ENCODE measurements around the gene CUL5.
A peak's percentile ranks its signal among the peaks of the same experiment; 100 is the strongest.

The CUL5 gene

GRCh38 chr11:108035690-108036089 is 27.0 kb downstream of the CUL5 start:
- TF ChIP-seq CTCF (conservative IDR thresholded peaks at IDR 0.05; ENCODE audit: low read depth, low read length) = no peak
- peak; percentile 23 for DNase-seq (ENCODE audit: low read depth)
- no peak overlapping the region for H3K4me3 ChIP-seq (ENCODE audit: low read depth, low read length)

- TF ChIP-seq CTCF (conservative IDR thresholded peaks at IDR 0.05; ENCODE audit: low read depth, low read length) = no peak
- no peak overlapping the region for H3K4me3 ChIP-seq (ENCODE audit: low read depth, low read length)
- no peak for DNase-seq (ENCODE audit: low read depth)
Measured at GRCh38 chr11:108037211-108037610, 28.5 kb downstream of the CUL5 start.

DNA sequence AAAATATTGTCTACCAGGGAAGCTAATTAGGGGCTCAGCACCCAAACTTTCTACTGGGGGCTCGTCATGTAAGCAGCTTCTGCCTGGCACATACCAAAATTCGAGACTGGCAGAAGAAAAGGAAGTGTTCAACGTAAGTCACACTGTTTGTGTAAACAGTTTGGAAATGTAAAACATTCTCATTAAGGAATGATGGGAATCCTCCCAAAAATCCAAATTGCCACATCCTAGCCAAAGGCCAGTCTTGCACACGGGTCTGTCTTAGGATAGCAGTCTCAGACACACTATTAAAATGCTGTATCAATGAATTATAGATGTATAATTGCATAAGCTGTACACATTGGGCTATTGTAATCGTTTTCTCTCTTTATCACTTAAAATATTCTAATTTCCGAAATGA is 28.9 kb downstream of the CUL5 start:
- H3K4me3 ChIP-seq (ENCODE audit: low read depth, low read length) = no peak overlapping the region
- no peak for TF ChIP-seq CTCF (conservative IDR thresholded peaks at IDR 0.05; ENCODE audit: low read depth, low read length)
- peak; percentile 12 for DNase-seq (ENCODE audit: low read depth)

DNA sequence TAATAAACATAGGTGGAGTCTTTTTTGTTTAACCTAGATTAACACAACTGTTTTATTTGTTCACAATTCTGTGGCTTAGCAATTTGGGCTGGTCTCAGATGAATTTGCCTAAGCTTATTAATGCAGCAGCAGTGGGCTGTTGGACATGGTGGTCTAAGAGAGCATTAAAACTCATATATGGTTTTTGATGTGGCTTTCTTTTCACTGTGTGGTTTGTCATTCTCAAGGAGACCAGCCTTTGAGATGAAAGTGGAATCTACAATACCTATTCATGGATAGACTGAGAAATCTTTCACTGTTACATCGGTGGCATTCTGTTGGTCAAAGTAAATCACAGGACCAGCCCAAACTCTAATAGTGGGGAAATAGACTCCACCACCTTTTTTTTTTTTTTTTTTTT is 39.6 kb downstream of the CUL5 start:
- no peak for DNase-seq (ENCODE audit: low read depth)
- H3K4me3 ChIP-seq (ENCODE audit: low read depth, low read length) = no peak overlapping the region
- TF ChIP-seq CTCF (conservative IDR thresholded peaks at IDR 0.05; ENCODE audit: low read depth, low read length) = no peak

- no peak overlapping the region for H3K4me3 ChIP-seq (ENCODE audit: low read depth, low read length)
- no peak for DNase-seq (ENCODE audit: low read depth)
- TF ChIP-seq CTCF (conservative IDR thresholded peaks at IDR 0.05; ENCODE audit: low read depth, low read length) = no peak
Measured at GRCh38 chr11:108062336-108062735, 53.6 kb downstream of the CUL5 start.

DNA sequence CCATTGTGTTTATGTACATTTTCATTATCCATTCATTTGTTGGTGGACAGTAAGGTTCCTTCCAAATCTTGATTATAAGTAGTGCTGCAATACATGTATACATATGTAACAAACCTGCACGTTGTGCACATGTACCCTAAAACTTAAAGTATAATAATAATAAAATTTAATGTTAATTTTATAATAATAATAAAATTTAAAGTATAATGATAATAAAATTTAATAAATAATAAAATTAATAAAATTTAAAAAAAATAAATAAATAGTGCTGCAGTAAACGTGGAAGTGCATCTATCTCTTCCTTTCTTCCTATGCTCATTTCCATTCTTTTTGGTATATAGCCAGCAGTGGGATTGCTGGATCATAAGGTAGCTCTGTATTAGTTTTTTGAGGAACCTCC is 54.7 kb downstream of the CUL5 start:
- no peak overlapping the region for H3K4me3 ChIP-seq (ENCODE audit: low read depth, low read length)
- no peak for TF ChIP-seq CTCF (conservative IDR thresholded peaks at IDR 0.05; ENCODE audit: low read depth, low read length)
- DNase-seq (ENCODE audit: low read depth) = no peak

DNA sequence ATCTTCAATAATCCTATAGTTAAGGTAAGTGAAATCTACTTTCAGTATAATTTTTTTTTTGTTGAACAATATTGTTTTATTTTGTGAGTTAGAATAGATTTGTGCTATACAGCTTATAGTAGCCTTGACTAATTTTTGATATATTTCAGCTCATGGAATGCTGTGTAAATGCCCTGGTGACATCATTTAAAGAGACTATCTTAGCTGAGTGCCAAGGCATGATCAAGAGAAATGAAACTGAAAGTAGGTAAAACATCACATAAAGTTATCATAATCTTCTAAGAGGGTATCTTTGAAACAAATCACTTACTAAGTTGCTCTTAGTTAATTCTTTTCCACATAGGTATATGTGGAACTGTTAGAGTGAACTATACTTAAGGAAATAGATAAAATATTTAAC is 61.2 kb downstream of the CUL5 start:
- DNase-seq (ENCODE audit: low read depth) = peak; percentile 79
- H3K4me3 ChIP-seq (ENCODE audit: low read depth, low read length) = no peak overlapping the region
- no peak for TF ChIP-seq CTCF (conservative IDR thresholded peaks at IDR 0.05; ENCODE audit: low read depth, low read length)

All from choroid plexus epithelial cell (primary cell).